Loucy (cell line): ENCODE measurements around the gene ESR2.

Experiments
- H2AFZ ChIP-seq: fragments of 200-600 bp; sonication (generic); 2 replicates; pipeline ENCODE4 v1.6.0; 2016; ENCODE audit warnings: antibody characterized with exemption, mild to moderate bottlenecking, low read length, moderate library complexity
- H3F3A ChIP-seq: fragments of 200-600 bp; 2 replicates; pipeline ENCODE4 v1.6.0; 2016; ENCODE audit warnings: antibody characterized with exemption, low read depth, mild to moderate bottlenecking
- H3K27me3 ChIP-seq: fragments of 200-600 bp; sonication (generic); 2 replicates; pipeline ENCODE4 v1.6.1; 2014; ENCODE audit warnings: low read length, mild to moderate bottlenecking; ENCODE audit not compliant: insufficient read depth, poor library complexity, severe bottlenecking
- H3K36me3 ChIP-seq: fragments of 200-600 bp; sonication (generic); 2 replicates; pipeline ENCODE4 v1.6.1; 2016; ENCODE audit warnings: low read length; ENCODE audit not compliant: insufficient read depth
- H3K4me1 ChIP-seq: fragments of 200-600 bp; sonication (generic); 2 replicates; pipeline ENCODE4 v1.5.1; 2014; ENCODE audit warnings: low read length, mild to moderate bottlenecking; ENCODE audit not compliant: insufficient read depth, poor library complexity, severe bottlenecking
- H3K4me2 ChIP-seq: fragments of 200-600 bp; sonication (generic); 2 replicates; pipeline ENCODE4 v1.6.0; 2014; ENCODE audit warnings: antibody characterized with exemption, low read length, low read depth, mild to moderate bottlenecking; ENCODE audit not compliant: poor library complexity, severe bottlenecking
- H3K4me3 ChIP-seq: fragments of 200-600 bp; sonication (generic); 2 replicates; pipeline ENCODE4 v1.5.1; 2014; ENCODE audit warnings: low read length, mild to moderate bottlenecking, mixed read lengths; ENCODE audit not compliant: poor library complexity, severe bottlenecking
- H3K79me2 ChIP-seq: fragments of 200-600 bp; sonication (generic); 2 replicates; pipeline ENCODE4 v1.6.1; 2014; ENCODE audit warnings: low read length; ENCODE audit not compliant: insufficient read depth
- H3K9ac ChIP-seq: fragments of 200-600 bp; sonication (generic); 2 replicates; pipeline ENCODE4 v1.6.0; 2014; ENCODE audit warnings: mild to moderate bottlenecking, low read depth, low read length, moderate library complexity; ENCODE audit not compliant: poor library complexity, severe bottlenecking
- H3K9me2 ChIP-seq: fragments of 200-600 bp; sonication (generic); replicated peaks from 2 replicates; pipeline ENCODE4 v1.6.1; 2016; ENCODE audit warnings: low read depth, low read length, mixed read lengths
- H3K9me3 ChIP-seq: fragments of 200-600 bp; sonication (generic); 2 replicates; pipeline ENCODE4 v1.6.1; 2014; ENCODE audit warnings: mild to moderate bottlenecking, antibody characterized with exemption, low read length, low read depth; ENCODE audit not compliant: insufficient read depth
- H4K20me1 ChIP-seq: fragments of 200-600 bp; sonication (generic); 2 replicates; pipeline ENCODE4 v1.6.0; 2014; ENCODE audit warnings: antibody characterized with exemption, low read length, mild to moderate bottlenecking; ENCODE audit not compliant: insufficient read depth, poor library complexity, severe bottlenecking
- EZH2phosphoT487 ChIP-seq: fragments of 200-600 bp; IDR thresholded peaks from 2 replicates; pipeline ENCODE4 v1.6.1; 2018; ENCODE audit warnings: antibody characterized with exemption, mild to moderate bottlenecking, moderate library complexity, borderline replicate concordance
- TF ChIP-seq, protein P1 (sequence below): fragments of 200-600 bp; sonication (generic); conservative IDR thresholded peaks from 2 replicates; pipeline ENCODE4 v1.5.1; 2014; ENCODE audit warnings: mild to moderate bottlenecking, antibody characterized with exemption, low read length

Gene ESR2

GRCh38 chr14:64088647-64088964 lies 205.6 kb downstream of the ESR2 start:
- Histone ChIP-seq H2AFZ (no peak overlapping the region), H4K20me1 (no peaks in the 10 kb centered on the region), H3K36me3 (no peaks in the 10 kb centered on the region), H3K79me2 (no peaks in the 10 kb centered on the region), H3K9ac (no peak overlapping the region), H3K4me2 (no peak overlapping the region), H3K9me2 (no peaks in the 10 kb centered on the region), H3K4me1 (no peaks in the 10 kb centered on the region), H3K4me3 (no peak overlapping the region), H3K9me3 (no peaks in the 10 kb centered on the region), H3K27me3 (no peaks in the 10 kb centered on the region), H3F3A (no peaks in the 10 kb centered on the region)
- TF ChIP-seq, protein P1, sequence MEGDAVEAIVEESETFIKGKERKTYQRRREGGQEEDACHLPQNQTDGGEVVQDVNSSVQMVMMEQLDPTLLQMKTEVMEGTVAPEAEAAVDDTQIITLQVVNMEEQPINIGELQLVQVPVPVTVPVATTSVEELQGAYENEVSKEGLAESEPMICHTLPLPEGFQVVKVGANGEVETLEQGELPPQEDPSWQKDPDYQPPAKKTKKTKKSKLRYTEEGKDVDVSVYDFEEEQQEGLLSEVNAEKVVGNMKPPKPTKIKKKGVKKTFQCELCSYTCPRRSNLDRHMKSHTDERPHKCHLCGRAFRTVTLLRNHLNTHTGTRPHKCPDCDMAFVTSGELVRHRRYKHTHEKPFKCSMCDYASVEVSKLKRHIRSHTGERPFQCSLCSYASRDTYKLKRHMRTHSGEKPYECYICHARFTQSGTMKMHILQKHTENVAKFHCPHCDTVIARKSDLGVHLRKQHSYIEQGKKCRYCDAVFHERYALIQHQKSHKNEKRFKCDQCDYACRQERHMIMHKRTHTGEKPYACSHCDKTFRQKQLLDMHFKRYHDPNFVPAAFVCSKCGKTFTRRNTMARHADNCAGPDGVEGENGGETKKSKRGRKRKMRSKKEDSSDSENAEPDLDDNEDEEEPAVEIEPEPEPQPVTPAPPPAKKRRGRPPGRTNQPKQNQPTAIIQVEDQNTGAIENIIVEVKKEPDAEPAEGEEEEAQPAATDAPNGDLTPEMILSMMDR: no peak
- no peak for TF ChIP-seq EZH2phosphoT487

- H2AFZ ChIP-seq: no peak overlapping the region
- H4K20me1 ChIP-seq: no peaks in the 10 kb centered on the region
- H3K9me3 ChIP-seq: no peaks in the 10 kb centered on the region
- no peaks in the 10 kb centered on the region for H3K27me3 ChIP-seq
- no peak overlapping the region for H3K4me2 ChIP-seq
- no peak overlapping the region for H3K4me3 ChIP-seq
- no peaks in the 10 kb centered on the region for H3K79me2 ChIP-seq
- peaks cover 9% of the 10 kb centered on the region; the same call in 1 of the 2 replicates for H3K36me3 ChIP-seq
- no peaks in the 10 kb centered on the region for H3K4me1 ChIP-seq
- TF ChIP-seq, protein P1: no peak
- no peak for TF ChIP-seq EZH2phosphoT487
- H3K9ac ChIP-seq: no peak overlapping the region
- no peaks in the 10 kb centered on the region for H3K9me2 ChIP-seq
- no peaks in the 10 kb centered on the region for H3F3A ChIP-seq
Measured at GRCh38 chr14:64082837-64083236, 211.3 kb downstream of the ESR2 start.

DNA sequence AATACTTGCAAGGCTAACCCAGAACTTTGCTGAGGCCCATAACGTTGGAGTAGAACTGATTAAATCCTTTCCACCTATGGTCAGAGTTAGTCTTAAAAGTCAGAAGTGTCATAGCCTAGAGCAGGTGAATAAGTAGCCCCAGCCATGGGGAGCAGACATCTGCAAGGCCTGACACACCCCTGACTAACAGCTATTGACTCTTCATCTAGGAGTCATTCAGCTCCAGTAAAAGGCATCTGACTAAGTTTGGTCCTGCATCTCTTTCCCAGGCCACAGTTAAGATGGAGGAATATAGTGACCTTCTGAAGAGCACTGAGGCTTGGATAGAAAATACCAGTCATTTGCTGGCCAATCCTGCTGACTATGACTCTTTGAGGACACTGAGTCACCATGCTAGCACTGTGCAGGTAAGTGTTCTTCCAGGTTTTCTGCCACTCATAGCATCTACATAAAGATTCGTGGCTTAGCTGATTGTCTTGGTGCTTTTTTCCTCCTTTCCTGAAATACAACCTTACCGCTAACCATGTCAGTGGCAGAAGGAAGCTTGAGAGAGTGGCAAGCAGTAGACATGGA lies 212.9 kb downstream of the ESR2 start:
- no peak for TF ChIP-seq EZH2phosphoT487
- TF ChIP-seq, protein P1: no peak
- H3K27me3 ChIP-seq: no peaks in the 10 kb centered on the region
- H4K20me1 ChIP-seq: no peaks in the 10 kb centered on the region
- peaks cover 9% of the 10 kb centered on the region; the same call in 1 of the 2 replicates for H3K36me3 ChIP-seq
- no peaks in the 10 kb centered on the region for H3K9me2 ChIP-seq
- no peaks in the 10 kb centered on the region for H3F3A ChIP-seq
- no peak overlapping the region for H3K4me2 ChIP-seq
- no peak overlapping the region for H3K9ac ChIP-seq
- no peak overlapping the region for H3K4me3 ChIP-seq
- no peaks in the 10 kb centered on the region for H3K79me2 ChIP-seq
- H3K9me3 ChIP-seq: no peaks in the 10 kb centered on the region
- no peak overlapping the region for H2AFZ ChIP-seq
- no peaks in the 10 kb centered on the region for H3K4me1 ChIP-seq
